GM12891 (cell line): ENCODE data around the gene MRPL19.

ENCODE experiments used
- POLR2A ChIP-seq: IDR thresholded peaks from 2 replicates; pipeline ENCODE4 v1.6.1; 2011; ENCODE audit warnings: low read depth, low read length, control low read depth
- POLR2AphosphoS5 ChIP-seq: IDR thresholded peaks from 2 replicates; pipeline ENCODE4 v1.6.1; 2011; ENCODE audit warnings: low read depth, low read length, control low read depth
- SPI1 ChIP-seq: IDR thresholded peaks from 2 replicates; pipeline ENCODE4 v1.6.1; 2011; ENCODE audit warnings: low read depth, low read length, control low read depth
- TAF1 ChIP-seq: IDR thresholded peaks from 2 replicates; pipeline ENCODE4 v1.6.1; 2011; ENCODE audit warnings: low read depth, low read length, control low read depth

DNA sequence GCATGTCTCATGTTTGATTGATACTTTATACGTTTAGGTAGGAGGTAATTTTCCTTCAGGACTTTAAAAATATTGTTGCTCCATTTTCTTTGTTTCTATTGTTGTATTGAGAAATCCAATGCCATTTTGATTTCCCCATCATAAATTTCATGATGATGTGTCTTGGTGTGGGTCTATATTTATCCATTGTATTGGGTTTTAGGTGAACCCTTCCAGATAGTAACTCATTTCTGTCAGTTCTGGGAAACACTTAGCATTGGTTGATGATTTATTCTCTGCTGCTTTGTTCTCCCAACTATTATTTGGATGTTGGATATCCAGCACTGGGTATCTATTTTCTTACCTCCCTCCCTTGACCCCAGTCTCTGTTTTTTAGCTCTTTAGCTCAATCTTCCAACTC, 10.0 kb downstream of the MRPL19 start:
- TF ChIP-seq POLR2A, result no peak
- no peak for TF ChIP-seq TAF1
- TF ChIP-seq POLR2AphosphoS5, result no peak
- no peak for TF ChIP-seq SPI1
